ENCODE results near the gene CDKAL1.

The CDKAL1 gene

GRCh38 chr6:21257125-21257524, 722.9 kb downstream of the CDKAL1 start:
- H3K27ac ChIP-seq, result no peak overlapping the region
- TF ChIP-seq, protein P1, sequence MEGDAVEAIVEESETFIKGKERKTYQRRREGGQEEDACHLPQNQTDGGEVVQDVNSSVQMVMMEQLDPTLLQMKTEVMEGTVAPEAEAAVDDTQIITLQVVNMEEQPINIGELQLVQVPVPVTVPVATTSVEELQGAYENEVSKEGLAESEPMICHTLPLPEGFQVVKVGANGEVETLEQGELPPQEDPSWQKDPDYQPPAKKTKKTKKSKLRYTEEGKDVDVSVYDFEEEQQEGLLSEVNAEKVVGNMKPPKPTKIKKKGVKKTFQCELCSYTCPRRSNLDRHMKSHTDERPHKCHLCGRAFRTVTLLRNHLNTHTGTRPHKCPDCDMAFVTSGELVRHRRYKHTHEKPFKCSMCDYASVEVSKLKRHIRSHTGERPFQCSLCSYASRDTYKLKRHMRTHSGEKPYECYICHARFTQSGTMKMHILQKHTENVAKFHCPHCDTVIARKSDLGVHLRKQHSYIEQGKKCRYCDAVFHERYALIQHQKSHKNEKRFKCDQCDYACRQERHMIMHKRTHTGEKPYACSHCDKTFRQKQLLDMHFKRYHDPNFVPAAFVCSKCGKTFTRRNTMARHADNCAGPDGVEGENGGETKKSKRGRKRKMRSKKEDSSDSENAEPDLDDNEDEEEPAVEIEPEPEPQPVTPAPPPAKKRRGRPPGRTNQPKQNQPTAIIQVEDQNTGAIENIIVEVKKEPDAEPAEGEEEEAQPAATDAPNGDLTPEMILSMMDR (conservative IDR thresholded peaks at IDR 0.05), result no peak

- no peak overlapping the region for H3K27ac ChIP-seq
- TF ChIP-seq, protein P1 (conservative IDR thresholded peaks at IDR 0.05), result no peak
Observed at GRCh38 chr6:21258665-21259064, 724.4 kb downstream of the CDKAL1 start.

DNA sequence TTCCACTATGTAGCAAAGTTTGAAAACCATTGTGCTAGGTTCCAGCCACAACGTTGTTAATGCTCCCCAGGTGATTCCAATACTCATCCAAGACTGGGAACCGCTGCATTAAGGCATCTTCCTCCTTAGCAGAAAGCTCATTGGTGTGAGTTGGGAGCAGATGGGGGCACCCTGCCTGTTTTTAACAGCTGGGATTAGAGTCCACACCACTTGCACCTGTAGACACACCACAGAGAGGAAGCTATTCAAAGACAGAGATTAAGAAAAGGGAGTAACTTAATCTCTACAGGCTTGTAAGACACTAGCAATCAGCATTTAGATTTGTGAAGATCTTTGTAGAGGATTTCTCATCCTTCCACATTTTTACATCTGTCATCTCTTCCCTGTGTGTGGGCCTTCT, 725.4 kb downstream of the CDKAL1 start:
- H3K27ac ChIP-seq, result no peak overlapping the region
- TF ChIP-seq, protein P1 (conservative IDR thresholded peaks at IDR 0.05), result no peak

DNA sequence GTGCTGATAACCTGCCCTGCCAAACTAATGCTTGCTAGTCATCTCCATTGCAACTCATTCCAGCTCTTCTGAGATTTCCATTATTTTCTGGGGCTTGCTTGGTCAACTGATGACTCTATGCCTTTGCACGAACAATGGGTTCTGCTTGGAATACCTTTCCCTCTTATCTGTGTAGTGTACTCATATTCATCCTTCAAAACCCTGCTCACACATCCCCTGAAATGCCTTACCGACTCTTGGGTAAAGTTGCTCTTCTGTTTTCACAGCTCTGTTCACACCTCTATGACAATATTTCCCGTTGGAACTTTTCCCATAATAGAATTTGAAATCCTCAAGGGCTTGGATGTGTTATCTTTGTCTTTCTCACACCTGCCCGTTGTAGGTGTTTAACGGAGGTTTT, 728.2 kb downstream of the CDKAL1 start:
- TF ChIP-seq, protein P1 (conservative IDR thresholded peaks at IDR 0.05), result no peak
- no peak overlapping the region for H3K27ac ChIP-seq

DNA sequence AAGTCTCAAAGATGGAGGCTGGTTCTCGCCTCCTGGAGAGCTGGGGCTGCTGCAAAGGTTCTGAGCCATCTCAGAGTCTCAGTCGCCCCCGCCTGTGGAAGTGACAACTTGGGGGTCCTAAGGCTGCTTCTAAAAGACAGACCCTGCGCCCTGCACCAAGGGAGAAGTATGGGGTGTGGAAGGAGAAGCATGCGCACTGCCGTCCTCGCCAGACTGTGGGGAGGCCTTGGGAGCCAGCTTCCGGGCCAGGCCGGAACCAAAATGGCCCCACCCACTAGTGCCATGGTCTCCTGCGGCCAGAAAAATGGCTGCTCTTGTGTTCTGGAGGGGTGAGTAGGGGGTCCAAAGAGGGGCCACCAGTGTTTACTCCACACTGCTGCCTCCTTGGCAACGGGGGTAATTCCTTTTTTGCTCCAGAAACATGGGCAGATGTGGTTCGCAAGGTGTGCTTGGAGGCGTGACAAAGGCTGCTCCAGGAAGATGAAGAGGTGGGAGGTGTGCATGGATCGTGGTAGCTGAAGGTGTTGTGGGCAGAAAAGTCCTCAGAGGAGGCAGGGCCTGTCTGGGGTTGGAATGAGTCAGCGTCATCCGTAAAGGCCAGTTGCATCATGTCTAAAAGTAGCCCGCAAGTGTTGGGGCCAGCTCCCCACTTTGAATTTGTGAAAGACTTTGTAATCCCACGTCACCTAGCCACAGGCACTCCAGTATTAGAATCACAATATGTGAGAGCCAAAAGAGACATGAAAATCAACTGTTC, 729.5 kb downstream of the CDKAL1 start:
- TF ChIP-seq, protein P1 (conservative IDR thresholded peaks at IDR 0.05), result no peak
- no peak overlapping the region for H3K27ac ChIP-seq

- TF ChIP-seq, protein P1 (conservative IDR thresholded peaks at IDR 0.05), result no peak
- H3K27ac ChIP-seq, result no peak overlapping the region
Observed at GRCh38 chr6:21264288-21265033, 730.2 kb downstream of the CDKAL1 start.

- TF ChIP-seq, protein P1 (conservative IDR thresholded peaks at IDR 0.05), result no peak
- no peak overlapping the region for H3K27ac ChIP-seq
Observed at GRCh38 chr6:21265034-21265729, 730.9 kb downstream of the CDKAL1 start.
